NCI-H82 (cell line): ENCODE results near the gene STK33.

Experiments used
- DNase-seq: peaks from one replicate; lab custom pipeline; 2025; lab: John Stamatoyannopoulos, UW

STK33 gene

DNA sequence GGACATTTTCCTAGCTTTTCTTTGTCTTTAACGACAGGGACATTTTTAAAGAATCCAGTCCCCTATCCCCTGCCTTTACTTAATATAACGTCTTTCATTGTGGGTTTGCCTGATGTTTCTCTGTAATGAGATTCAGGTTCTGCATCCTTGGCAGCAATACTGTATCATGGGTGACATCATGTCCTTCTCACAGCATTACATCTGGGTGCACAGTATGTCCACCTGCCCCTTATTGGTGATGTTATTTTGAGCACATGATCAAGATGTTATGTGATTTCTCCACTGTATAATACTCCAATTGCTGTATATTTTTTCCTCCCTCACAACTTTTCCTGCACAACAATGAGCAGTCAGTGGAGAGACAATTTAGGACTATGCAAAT is 9.7 kb upstream of the STK33 start:
- DNase-seq: no peak

DNA sequence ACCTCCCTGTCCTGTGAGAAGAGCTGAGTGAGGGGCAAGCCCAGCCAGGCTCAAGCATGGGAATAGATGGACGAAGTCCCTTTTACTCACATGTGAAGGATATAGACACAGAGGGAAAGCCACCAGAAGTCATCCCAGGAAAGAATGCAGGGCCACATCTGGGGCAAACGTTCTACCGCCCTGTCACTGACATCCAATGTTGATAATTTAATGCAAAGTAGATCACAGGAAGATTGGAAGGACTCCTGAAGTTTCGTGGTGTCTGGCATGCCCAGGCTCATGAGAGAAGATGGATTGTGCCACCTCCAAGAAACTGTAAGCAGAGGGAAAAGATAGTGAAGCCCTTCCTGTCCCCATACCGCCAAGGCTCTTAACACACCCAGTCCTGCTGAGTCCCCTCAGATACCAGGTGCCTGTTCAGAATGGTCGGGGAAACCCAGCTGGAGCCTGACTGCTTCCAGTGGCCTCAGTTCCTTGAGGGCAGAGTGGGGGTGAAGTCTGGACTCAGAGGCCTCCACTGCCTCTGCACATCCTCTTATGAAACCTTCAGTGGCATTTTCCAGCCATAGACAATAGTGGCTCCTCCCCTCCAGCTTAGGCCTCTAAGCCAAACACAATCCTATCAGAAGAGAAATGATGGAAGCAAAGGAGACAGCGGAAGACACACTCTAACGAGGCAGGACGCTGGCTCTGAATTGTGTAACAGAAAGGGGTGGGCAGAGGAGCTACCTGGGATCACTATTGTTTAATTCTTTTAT is 7.5 kb upstream of the STK33 start:
- peak; percentile 78 for DNase-seq

DNA sequence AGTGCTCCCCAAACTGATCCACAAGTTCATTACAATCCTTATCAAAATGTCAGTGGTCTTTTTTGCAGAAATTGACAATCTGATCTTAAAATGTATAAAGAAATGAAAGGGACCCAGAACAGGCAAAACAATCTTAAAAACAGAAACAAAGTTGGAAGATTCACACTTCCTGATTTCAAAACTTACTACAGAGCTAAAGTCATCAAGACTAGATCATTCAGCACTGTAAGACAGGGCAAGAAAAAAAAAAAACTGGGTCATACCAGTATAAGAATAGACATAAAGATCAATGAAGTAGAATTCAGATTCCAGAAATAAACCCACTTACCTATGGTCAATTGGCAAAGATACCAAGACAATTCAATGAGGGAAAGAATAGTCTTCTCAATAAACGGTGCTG is 4.5 kb upstream of the STK33 start:
- no peak for DNase-seq

DNA sequence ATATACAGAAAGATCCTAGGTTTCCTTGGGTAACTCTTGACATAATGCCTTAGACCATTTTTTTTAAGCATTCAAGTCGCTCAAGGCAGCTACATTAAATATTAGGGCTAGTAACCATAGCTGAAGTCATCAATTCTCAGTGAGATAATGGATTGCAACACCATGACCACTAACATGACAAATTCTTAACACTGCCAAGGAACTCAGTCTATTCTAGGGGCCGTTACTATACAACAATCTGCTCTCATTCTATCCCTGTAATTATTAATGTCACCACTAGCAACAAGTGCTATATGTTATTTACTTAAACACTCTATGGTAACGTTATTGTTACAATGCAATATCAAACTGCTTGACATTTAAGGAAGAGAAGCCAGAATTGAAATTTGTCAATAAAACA is 3.2 kb upstream of the STK33 start:
- no peak for DNase-seq

- DNase-seq: no peak
Measured at GRCh38 chr11:8596504-8597046, 2.5 kb upstream of the STK33 start.

GRCh38 chr11:8593455-8593854 is 573 bp downstream of the STK33 start:
- no peak for DNase-seq

DNA sequence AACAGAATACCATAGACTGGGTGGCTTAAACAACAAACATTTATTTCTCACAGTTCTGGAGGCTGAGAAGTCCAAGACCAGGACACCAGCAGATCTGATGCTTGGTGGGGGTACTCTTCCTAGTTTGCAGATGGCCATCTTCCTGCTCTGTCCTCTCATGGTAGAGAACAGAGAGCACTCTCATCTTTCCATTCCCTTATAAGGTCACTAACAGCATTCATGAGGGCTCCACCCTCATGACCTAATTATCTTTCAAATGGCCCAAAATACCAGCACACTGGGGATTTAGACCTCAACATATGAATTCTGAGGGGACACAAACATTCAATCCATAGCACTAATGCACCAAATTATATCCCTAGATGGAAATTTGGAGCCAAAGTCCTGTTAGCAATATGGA is 6.1 kb downstream of the STK33 start:
- DNase-seq: no peak

DNA sequence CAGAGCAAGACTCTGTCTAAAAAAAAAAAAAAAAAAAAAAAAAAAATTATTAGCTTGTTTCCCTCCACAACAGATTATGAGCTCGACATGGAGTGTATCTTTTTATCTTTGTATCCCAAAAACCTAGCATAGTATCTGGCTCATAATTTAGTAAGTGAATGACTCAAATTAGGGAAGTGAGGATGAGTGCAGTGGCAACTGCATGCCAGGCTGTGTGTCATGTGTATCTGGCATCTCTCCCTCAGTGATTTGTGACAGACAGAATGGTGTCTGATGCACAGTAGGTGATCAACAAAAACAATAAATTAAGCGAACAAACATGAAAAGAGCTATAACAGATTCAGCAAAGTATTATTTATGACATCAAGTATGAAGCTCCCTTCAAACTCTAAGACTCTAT is 7.2 kb downstream of the STK33 start:
- DNase-seq: no peak

DNA sequence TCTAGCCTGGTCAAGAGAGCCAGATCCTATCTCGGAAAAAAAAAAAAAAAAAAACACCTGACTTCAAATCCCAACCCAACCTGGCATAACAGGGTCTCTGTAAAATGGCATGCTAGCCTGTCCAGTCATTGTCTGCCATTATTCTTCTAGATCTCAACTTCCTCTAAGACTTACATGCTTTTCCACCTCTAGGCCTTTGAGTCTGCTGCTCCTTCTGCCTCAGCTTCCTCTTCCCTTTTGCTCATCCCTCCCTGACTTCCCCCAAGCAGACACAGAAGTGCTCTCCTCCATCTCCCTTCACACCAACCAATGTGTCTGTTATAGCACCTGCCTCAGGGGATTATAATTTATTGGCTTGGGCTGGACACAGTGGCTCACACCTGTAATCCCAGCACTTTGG is 7.8 kb downstream of the STK33 start:
- no peak for DNase-seq

- no peak for DNase-seq
Measured at GRCh38 chr11:8584511-8584910, 9.5 kb downstream of the STK33 start.

DNA sequence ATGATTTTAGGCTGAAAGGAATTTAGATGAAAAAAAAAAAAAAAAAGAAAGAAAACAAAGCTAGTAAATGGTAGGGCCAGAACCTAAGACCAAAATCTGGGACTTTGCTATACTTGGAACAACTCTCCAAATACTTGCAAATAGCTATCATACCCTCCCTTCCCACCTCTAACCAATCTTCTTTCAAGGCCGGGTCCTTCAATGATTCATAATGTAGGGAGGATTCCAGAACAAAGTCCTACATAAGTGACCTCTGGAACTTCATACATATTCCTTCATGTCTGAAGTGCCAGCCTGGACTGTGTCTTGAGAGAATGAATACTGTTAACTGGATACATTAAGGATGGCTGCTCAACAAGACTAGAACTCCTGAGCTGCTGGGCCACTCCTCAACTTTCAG is 9.9 kb downstream of the STK33 start:
- DNase-seq: no peak

DNA sequence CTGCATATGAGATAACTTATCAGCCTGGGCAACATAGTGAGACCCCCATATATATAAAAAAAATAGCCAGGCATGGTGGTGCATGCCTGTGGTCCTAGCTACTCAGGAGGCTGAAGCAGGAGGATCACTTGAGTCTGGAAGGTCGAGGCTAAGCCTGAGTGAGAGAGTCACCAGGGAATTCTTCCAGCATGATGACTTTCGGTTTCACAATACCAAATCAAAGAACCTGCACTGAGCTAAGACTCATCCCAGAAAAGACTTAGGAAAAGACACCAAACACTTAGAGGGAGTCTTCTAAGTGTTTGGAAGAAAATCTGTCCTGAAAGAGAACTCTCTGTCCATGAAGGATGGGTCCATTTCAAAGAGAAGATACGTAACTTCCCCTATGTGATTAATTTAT is 12.7 kb downstream of the STK33 start:
- no peak for DNase-seq

DNA sequence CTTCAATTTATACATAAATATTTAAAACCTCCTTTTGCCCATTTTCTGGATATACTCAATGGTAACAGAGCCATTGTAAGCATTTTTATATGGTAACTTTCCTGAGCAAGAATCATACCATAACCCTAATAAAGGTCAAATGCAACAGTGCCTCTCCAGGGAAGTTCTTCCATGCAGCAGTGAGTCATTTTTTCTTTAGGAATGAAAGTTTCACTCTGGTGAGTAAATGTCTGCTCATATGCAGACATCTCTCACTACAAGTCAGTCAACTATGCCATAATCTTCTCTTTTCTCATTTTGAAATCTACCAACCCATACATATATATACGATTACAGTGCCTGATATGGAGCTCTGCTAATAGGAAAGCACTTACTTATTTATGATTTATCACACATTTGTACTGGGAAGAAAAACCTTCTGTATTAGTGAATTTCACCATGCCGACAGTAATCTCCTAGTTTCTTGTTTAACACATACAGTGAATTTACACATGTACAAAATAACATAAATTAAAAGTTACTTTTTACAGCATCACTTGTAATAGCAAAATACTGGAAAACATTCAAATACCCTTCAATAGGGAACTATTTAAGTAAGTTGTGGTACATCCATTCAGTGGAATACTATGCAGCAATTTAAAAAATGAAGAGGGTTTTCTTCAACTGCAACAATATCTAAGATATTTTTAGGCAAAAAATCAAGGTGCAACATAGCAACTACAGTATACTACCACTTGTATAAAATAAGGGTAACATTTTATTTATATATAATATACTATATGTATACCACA is 16.0 kb downstream of the STK33 start:
- DNase-seq: no peak

DNA sequence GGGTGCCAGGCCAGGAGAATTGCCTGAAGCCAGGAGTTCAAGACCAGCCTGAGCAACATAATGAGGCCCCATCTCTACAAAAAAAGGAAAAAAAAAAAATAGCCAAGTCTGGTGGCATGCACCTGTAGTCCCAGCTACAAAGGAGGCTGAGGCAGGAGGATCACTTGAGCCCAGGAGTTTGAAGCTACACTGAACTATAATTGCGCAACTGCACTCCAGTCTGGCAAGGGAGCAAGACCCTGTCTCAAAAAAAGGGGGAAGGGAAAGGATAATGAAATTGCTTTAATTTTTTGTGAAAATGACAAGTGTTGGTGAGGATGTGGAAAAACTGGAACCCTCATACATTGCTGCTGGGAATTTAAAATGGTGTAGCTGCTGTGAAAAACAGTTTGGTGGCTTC is 19.2 kb downstream of the STK33 start:
- no peak for DNase-seq

DNA sequence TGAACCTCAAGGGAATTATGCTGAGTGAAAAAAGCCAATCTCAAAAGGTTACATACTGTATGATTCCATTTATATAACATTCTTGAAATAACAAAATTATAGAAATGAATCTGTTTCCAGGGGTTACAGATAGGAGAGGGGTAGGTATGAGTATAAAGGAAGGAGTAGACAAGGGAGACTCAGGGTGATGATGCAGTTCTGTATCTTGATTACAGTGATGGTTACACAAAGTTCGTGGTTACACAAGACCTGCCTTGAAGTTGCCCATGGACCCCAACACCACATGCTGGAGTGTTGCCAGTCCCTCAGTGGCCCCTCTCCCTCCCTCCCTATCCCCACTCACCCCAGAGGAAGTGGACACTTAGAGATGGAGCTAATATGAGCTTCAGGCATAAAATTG is 20.3 kb downstream of the STK33 start:
- DNase-seq: no peak

GRCh38 chr11:8567602-8568198 is 26.3 kb downstream of the STK33 start:
- no peak for DNase-seq

- peak; percentile 74 for DNase-seq
Measured at GRCh38 chr11:8566613-8567210, 27.3 kb downstream of the STK33 start.

- no peak for DNase-seq
Measured at GRCh38 chr11:8564526-8564925, 29.5 kb downstream of the STK33 start.

- no peak for DNase-seq
Measured at GRCh38 chr11:8561461-8561860, 32.6 kb downstream of the STK33 start.

DNA sequence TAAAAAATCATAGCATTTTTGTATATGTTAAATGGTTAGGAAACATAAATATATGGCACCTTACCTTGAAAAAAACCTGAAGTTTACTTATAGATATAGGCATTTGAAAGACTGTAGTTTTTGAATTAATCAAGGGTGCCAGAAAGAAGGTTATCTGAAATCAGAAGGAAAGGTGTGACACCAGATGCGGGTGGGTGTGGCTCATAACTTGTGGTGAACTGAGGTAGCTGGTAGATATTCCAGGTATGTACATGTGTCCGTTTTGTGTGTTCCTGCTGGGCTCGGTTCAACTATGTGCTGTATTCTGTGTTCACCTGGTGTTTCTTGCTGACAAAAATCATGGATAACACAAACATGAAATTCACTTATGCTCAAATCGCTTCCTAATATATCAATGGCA is 35.6 kb downstream of the STK33 start:
- DNase-seq: no peak

- no peak for DNase-seq
Measured at GRCh38 chr11:8545698-8546366, 48.2 kb downstream of the STK33 start.

DNA sequence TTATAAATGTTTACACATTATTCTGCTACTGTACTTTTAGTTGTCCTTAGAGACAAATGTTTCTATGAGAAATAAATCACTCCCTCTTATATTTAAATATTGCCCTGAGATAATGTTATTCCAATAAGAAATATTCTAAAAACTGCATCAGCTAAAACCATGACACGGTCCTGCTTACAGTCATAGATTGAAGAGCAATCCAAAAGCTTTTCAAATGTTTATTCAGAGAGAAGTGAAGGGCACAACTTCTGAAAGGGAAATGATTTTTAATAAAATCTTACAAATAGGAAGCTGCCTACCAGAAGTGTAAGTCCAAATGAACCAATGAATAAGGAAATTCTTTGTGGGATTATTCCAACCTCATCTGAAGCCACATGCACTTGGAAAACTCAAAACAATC is 49.2 kb downstream of the STK33 start:
- no peak for DNase-seq
